Measurements from ENCODE around the gene ERV3-1. TPM values are rescaled to one million over a fixed set of nuclear protein-coding genes. Genes with fewer than 3 reads are reported as not detected.

Gene ERV3-1
- total RNA-seq, 1 experiment from 2014 or later = 7.2 TPM

DNA sequence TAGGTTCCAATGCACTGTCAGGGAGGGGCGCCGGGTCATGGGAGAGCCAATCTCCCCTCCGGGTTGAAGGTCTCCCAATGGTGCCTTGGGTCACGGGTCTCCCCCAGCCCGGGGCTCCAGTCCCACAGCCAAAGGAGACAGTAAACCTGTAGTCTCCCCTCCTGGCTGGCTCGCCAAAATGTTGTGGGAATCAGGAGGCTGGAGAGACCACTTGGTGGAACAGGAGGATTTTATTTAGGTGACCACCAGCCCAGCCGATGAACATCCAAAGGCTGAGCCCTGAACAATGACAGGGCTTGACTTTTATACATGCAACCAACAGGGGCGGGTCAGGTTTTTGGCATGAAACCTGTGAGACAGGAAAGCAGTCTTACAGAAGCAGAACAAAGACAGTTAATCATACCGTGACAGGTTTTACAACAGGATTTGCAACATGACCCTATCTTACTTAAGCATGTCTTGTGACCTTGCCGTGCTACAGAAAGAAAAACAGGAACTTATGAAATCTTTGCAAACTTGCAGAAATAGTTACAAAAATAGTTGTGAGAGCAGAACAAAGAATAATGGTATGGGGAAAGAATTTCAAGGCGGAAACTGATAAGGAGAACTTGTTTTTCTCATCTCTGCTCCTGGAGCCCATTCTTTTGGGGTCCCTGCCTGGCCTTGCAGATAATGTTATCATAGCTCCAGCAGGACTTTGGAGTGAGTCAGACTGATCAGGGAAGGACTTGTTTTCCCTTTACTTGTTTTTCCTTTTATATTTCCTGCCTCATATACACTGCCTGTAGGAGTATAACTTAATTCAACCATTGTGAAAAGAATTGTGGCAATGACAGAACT lies 7.1 kb downstream of the ERV3-1 start:
- CTCF ChIA-PET = no interaction called here
- POLR2A ChIA-PET = no interaction called here
- no peak for DNase-seq (ENCODE audit: low read depth, low spot score)
- Histone ChIP-seq H2AFZ (ENCODE audit: low read depth, low read length, poor library complexity, severe bottlenecking) (no peak overlapping the region), H3K9me2 (ENCODE audit: insufficient read depth) (no peaks in the 10 kb centered on the region), H3K4me1 (ENCODE audit: control insufficient read depth in 1 of 2, insufficient read depth in 2 of 2, low read length in 2 of 2) (peaks cover 4 to 19% of the 10 kb centered on the region in 2 experiments; a peak in 2 of 4 replicates), H3K79me2 (ENCODE audit: insufficient read depth, low read length) (peaks cover 38% of the 10 kb centered on the region), H3K9ac (ENCODE audit: low read length) (no peak overlapping the region), H3K4me2 (ENCODE audit: low read length) (0 out of 2 replicates have a peak overlapping the region, but pooled peaks have one; percentile 9), H3K27ac (ENCODE audit: low read depth, low read length) (no peak overlapping the region; the same call in 1 of the 2 replicates), H3K4me3 (replicated peaks in 1 of 2; ENCODE audit: low read depth in 1 of 2, low read length in 2 of 2) (no peak overlapping the region), H3K27me3 (ENCODE audit: insufficient read depth, low read length) (no peaks in the 10 kb centered on the region), H3K9me3 (ENCODE audit: control insufficient read depth in 1 of 2, insufficient read depth in 1 of 2, low read depth in 1 of 2, low read length in 2 of 2) (peaks cover 15 to 20% of the 10 kb centered on the region in 2 experiments; a peak in 2 of 4 replicates), H4K20me1 (ENCODE audit: insufficient read depth) (no peaks in the 10 kb centered on the region), H3K36me3 (ENCODE audit: control insufficient read depth in 1 of 2, insufficient read depth in 2 of 2, low read length in 2 of 2) (peaks cover 2 to 6% of the 10 kb centered on the region in 2 experiments; a peak in 2 of 4 replicates)
- intact Hi-C loops (cut with micrococcal nuclease) = no loop called here
- RAD21 ChIA-PET (ENCODE audit: low non-redundant PET in 1 of 2, low total read pairs in 2 of 2, uncharacterized antibody in 2 of 2, unreplicated experiment in 2 of 2) = no interaction called here
- no TSS peak for BruUV-seq (replicated peaks)
- ATAC-seq = no peak
- no peak for TF ChIP-seq YY1 (IDR thresholded peaks at IDR 0.05; ENCODE audit: extremely low read depth, insufficient replicate concordance, low read depth, low read length)
- TF ChIP-seq SP1 (IDR thresholded peaks at IDR 0.05; ENCODE audit: low read depth) = 0 out of 2 replicates have a peak, but pooled peaks have one; percentile 40
- TF ChIP-seq, protein P1, sequence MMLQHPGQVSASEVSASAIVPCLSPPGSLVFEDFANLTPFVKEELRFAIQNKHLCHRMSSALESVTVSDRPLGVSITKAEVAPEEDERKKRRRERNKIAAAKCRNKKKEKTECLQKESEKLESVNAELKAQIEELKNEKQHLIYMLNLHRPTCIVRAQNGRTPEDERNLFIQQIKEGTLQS (IDR thresholded peaks at IDR 0.05) = no peak
- TF ChIP-seq SIN3A (IDR thresholded peaks at IDR 0.05; ENCODE audit: low read depth) = 0 out of 2 replicates have a peak, but pooled peaks have one; percentile 19
- no peak for TF ChIP-seq EGR1 (IDR thresholded peaks at IDR 0.05; ENCODE audit: low read depth)
- TF ChIP-seq CEBPB (IDR thresholded peaks at IDR 0.05; ENCODE audit: low read depth) = peak; percentile 63
- peak; percentile 15; the same call in 1 of the 2 replicates for TF ChIP-seq CBX3 (IDR thresholded peaks at IDR 0.05; ENCODE audit: low read depth)
- peak; percentile 25 for TF ChIP-seq TCF7L2 (IDR thresholded peaks at IDR 0.05; ENCODE audit: borderline replicate concordance, extremely low read depth, insufficient read depth, insufficient read length)

DNA sequence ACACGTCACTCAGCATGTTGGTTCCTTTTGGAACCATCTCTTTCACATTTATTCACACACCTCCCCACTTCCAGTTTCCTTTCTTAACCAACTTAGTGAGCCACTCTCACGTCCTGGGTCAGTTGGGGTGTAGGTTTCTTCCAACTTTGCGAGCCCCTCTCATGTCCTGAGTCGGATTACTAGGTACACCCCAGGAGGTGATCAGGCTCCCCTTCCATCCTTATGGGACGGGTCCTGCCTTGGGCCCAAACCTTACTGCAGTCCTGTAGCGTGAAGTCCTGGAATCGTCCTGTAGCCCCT lies 7.7 kb downstream of the ERV3-1 start:
- ChIA-PET RAD21 (ENCODE audit: low non-redundant PET in 1 of 2, low total read pairs in 2 of 2, uncharacterized antibody in 2 of 2, unreplicated experiment in 2 of 2) (no interaction called here), POLR2A (no interaction called here), CTCF (no interaction called here)
- H3K9ac ChIP-seq (ENCODE audit: low read length) = no peak overlapping the region
- H3K4me1 ChIP-seq (ENCODE audit: control insufficient read depth in 1 of 2, insufficient read depth in 2 of 2, low read length in 2 of 2) = peaks cover 4 to 19% of the 10 kb centered on the region in 2 experiments; a peak in 2 of 4 replicates
- BruUV-seq (replicated peaks) = no TSS peak
- H3K79me2 ChIP-seq (ENCODE audit: insufficient read depth, low read length) = peaks cover 33% of the 10 kb centered on the region
- no peaks in the 10 kb centered on the region for H3K9me2 ChIP-seq (ENCODE audit: insufficient read depth)
- TF ChIP-seq RAD21 (IDR thresholded peaks at IDR 0.05; ENCODE audit: low read depth) (no peak), EZH2phosphoT487 (IDR thresholded peaks at IDR 0.05; ENCODE audit: borderline replicate concordance) (no peak), EZH2 (IDR thresholded peaks at IDR 0.05) (no peak), YY1 (IDR thresholded peaks at IDR 0.05; ENCODE audit: extremely low read depth, insufficient replicate concordance, low read depth, low read length) (no peak), ELF1 (IDR thresholded peaks at IDR 0.05; ENCODE audit: borderline replicate concordance, low read depth) (no peak), SRF (IDR thresholded peaks at IDR 0.05; ENCODE audit: low read depth) (no peak), CEBPB (IDR thresholded peaks at IDR 0.05; ENCODE audit: low read depth) (no peak), EGR1 (IDR thresholded peaks at IDR 0.05; ENCODE audit: low read depth) (no peak)
- TF ChIP-seq, protein P2, sequence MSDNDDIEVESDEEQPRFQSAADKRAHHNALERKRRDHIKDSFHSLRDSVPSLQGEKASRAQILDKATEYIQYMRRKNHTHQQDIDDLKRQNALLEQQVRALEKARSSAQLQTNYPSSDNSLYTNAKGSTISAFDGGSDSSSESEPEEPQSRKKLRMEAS (IDR thresholded peaks at IDR 0.05) = no peak
- intact Hi-C loops (cut with micrococcal nuclease) = no loop called here
- no peak overlapping the region; the same call in 1 of the 2 replicates for H3K27ac ChIP-seq (ENCODE audit: low read depth, low read length)
- H4K20me1 ChIP-seq (ENCODE audit: insufficient read depth) = no peaks in the 10 kb centered on the region
- DNase-seq (ENCODE audit: low read depth, low spot score) (no peak), ATAC-seq (no peak)
- peaks cover 0 to 6% of the 10 kb centered on the region in 2 experiments; a peak in 1 of 4 replicates for H3K36me3 ChIP-seq (ENCODE audit: control insufficient read depth in 1 of 2, insufficient read depth in 2 of 2, low read length in 2 of 2)
- peaks cover 15 to 20% of the 10 kb centered on the region in 2 experiments; a peak in 2 of 4 replicates for H3K9me3 ChIP-seq (ENCODE audit: control insufficient read depth in 1 of 2, insufficient read depth in 1 of 2, low read depth in 1 of 2, low read length in 2 of 2)
- 0 out of 2 replicates have a peak overlapping the region, but pooled peaks have one; percentile 9 for H3K4me2 ChIP-seq (ENCODE audit: low read length)
- H2AFZ ChIP-seq (ENCODE audit: low read depth, low read length, poor library complexity, severe bottlenecking) = no peak overlapping the region
- no peaks in the 10 kb centered on the region for H3K27me3 ChIP-seq (ENCODE audit: insufficient read depth, low read length)
- H3K4me3 ChIP-seq (replicated peaks in 1 of 2; ENCODE audit: low read depth in 1 of 2, low read length in 2 of 2) = no peak overlapping the region

All from HCT116 (cell line).